IMR-90 (cell line): Measurements from ENCODE around the gene NAA80. TPM values are rescaled to one million over a fixed set of nuclear protein-coding genes. Genes with fewer than 3 reads are reported as not detected.

Experiments
- ATAC-seq: fragments of 200-7000 bp; cut with Tn5 transposase; 2 replicates; pipeline ENCODE4 v1.9.1; 2020; ENCODE audit warnings: low read depth, mild to moderate bottlenecking, moderate library complexity
- BruUV-seq: library from RNA; stranded (reverse); fragments of 400-500 nt; replicated peaks from 2 replicates; lab custom pipeline; 2021; lab: Mats Ljungman, UMichigan
- CTCF ChIA-PET: fragments of 300-600 bp; formaldehyde crosslinking; extraction: SDS; loops from one replicate; lab custom pipeline; 2021; ENCODE audit warnings: antibody characterized with exemption; lab: Yijun Ruan, JAX
- POLR2A ChIA-PET: fragments of 300-600 bp; sonication (Branson Sonifier 250); formaldehyde crosslinking; loops from one replicate; lab custom pipeline; 2022; ENCODE audit warnings: antibody characterized with exemption; ENCODE audit not compliant: unreplicated experiment; lab: Charles Lee
- DNase-seq: peaks from one replicate; pipeline ENCODE4 v3.0.0; 2013
- H2AFZ ChIP-seq: replicated peaks from 2 replicates; pipeline ENCODE3; 2013; ENCODE audit warnings: low read length, mild to moderate bottlenecking; ENCODE audit not compliant: poor library complexity
- H2AK5ac ChIP-seq: 2 replicates; pipeline ENCODE4 v1.6.1; 2013; ENCODE audit warnings: low read depth, low read length, inconsistent platforms
- H2AK9ac ChIP-seq: replicated peaks from 2 replicates; pipeline ENCODE3; 2013; ENCODE audit warnings: mild to moderate bottlenecking, low read depth, low read length, moderate library complexity; ENCODE audit not compliant: poor library complexity
- H2BK120ac ChIP-seq: 2 replicates; pipeline ENCODE4 v1.6.1; 2013; ENCODE audit warnings: low read depth, low read length, inconsistent platforms
- H2BK15ac ChIP-seq: 3 replicates; pipeline ENCODE4 v1.6.1; 2013; ENCODE audit warnings: low read depth, low read length, inconsistent platforms
- H2BK20ac ChIP-seq: 2 replicates; pipeline ENCODE4 v1.6.1; 2013; ENCODE audit warnings: low read depth, mild to moderate bottlenecking, inconsistent platforms, low read length, moderate library complexity
- H2BK5ac ChIP-seq: 2 replicates; pipeline ENCODE4 v1.6.1; 2013; ENCODE audit warnings: mild to moderate bottlenecking, low read depth, low read length, inconsistent platforms; ENCODE audit not compliant: poor library complexity, severe bottlenecking
- H3K14ac ChIP-seq: replicated peaks from 2 replicates; pipeline ENCODE4 v1.6.1; 2013; ENCODE audit warnings: low read depth, low read length, inconsistent platforms
- H3K18ac ChIP-seq: 2 replicates; pipeline ENCODE4 v1.6.1; 2013; ENCODE audit warnings: low read depth, low read length, control low read depth
- H3K23ac ChIP-seq: 2 replicates; pipeline ENCODE4 v1.6.1; 2013; ENCODE audit warnings: low read depth, low read length, inconsistent platforms
- H3K27ac ChIP-seq: 2 replicates; pipeline ENCODE4 v1.5.1; 2013; ENCODE audit warnings: mild to moderate bottlenecking, control low read depth, low read length; ENCODE audit not compliant: insufficient read depth
- H3K27me3 ChIP-seq: 2 replicates; pipeline ENCODE4 v1.6.1; 2013; ENCODE audit warnings: low read length; ENCODE audit not compliant: control insufficient read depth, insufficient read depth
- H3K36me3 ChIP-seq: 2 replicates; pipeline ENCODE4 v1.6.1; 2013; ENCODE audit warnings: low read length, mixed read lengths; ENCODE audit not compliant: control insufficient read depth, insufficient read depth
- H3K4ac ChIP-seq: 2 replicates; pipeline ENCODE4 v1.6.1; 2013; ENCODE audit warnings: low read depth, low read length, inconsistent platforms
- H3K4me1 ChIP-seq: 2 replicates; pipeline ENCODE4 v1.6.1; 2013; ENCODE audit warnings: low read length, mixed read lengths; ENCODE audit not compliant: control insufficient read depth, insufficient read depth
- H3K4me2 ChIP-seq: 2 replicates; pipeline ENCODE4 v1.6.1; 2013; ENCODE audit warnings: low read depth, mild to moderate bottlenecking, control low read depth, low read length, moderate library complexity
- H3K4me3 ChIP-seq: 2 replicates; pipeline ENCODE4 v1.5.1; 2013; ENCODE audit warnings: low read depth, mild to moderate bottlenecking, control low read depth, low read length, moderate library complexity; ENCODE audit not compliant: insufficient read depth
- H3K56ac ChIP-seq: 2 replicates; pipeline ENCODE4 v1.6.1; 2013; ENCODE audit warnings: low read length, inconsistent platforms; ENCODE audit not compliant: insufficient read depth; ENCODE audit errors: extremely low read depth
- H3K79me1 ChIP-seq, 2 experiments: 2 replicates each; pipeline ENCODE4 v1.6.1; 2013; ENCODE audit warnings: low read length in 2 of 2, inconsistent platforms in 1 of 2, low read depth in 1 of 2
- H3K9ac ChIP-seq: 2 replicates; pipeline ENCODE4 v1.6.1; 2013; ENCODE audit warnings: low read depth, low read length, control low read depth
- H3K9me1 ChIP-seq: 2 replicates; pipeline ENCODE4 v1.6.1; 2013; ENCODE audit warnings: low read length, inconsistent platforms; ENCODE audit not compliant: insufficient read depth
- H3K9me3 ChIP-seq: 2 replicates; pipeline ENCODE4 v1.6.1; 2013; ENCODE audit warnings: low read length; ENCODE audit not compliant: control insufficient read depth, insufficient read depth
- H4K20me1 ChIP-seq: 2 replicates; pipeline ENCODE4 v1.6.1; 2013; ENCODE audit warnings: low read length, inconsistent platforms; ENCODE audit not compliant: insufficient read depth
- H4K5ac ChIP-seq: 2 replicates; pipeline ENCODE4 v1.6.1; 2013; ENCODE audit warnings: mild to moderate bottlenecking, low read depth, low read length, control low read depth
- H4K8ac ChIP-seq, 2 experiments: 2 replicates each; pipeline ENCODE4 v1.6.1; 2013; ENCODE audit warnings: low read depth in 2 of 2, low read length in 2 of 2, control low read depth in 1 of 2, inconsistent platforms in 1 of 2
- H4K91ac ChIP-seq: 2 replicates; pipeline ENCODE4 v1.6.1; 2013; ENCODE audit warnings: low read depth, low read length, inconsistent platforms; ENCODE audit not compliant: insufficient read depth
- BHLHE40 ChIP-seq: fragments of 150-350 bp; IDR thresholded peaks from 2 replicates; pipeline ENCODE4 v1.6.1; 2016; ENCODE audit warnings: mild to moderate bottlenecking, low read depth, low read length
- CEBPB ChIP-seq: IDR thresholded peaks from 2 replicates; pipeline ENCODE4 v1.6.1; 2012; ENCODE audit warnings: low read depth, low read length, improper control_type of control experiment
- ELK1 ChIP-seq: fragments of 150-350 bp; IDR thresholded peaks from 2 replicates; pipeline ENCODE4 v1.6.1; 2016; ENCODE audit warnings: low read depth, mild to moderate bottlenecking, low read length, moderate library complexity, borderline replicate concordance
- FOS ChIP-seq: fragments of 150-350 bp; IDR thresholded peaks from 2 replicates; pipeline ENCODE4 v1.6.1; 2016; ENCODE audit warnings: low read depth, low read length
- MAFK ChIP-seq: IDR thresholded peaks from 2 replicates; pipeline ENCODE4 v1.6.1; 2012; ENCODE audit warnings: low read depth, low read length, improper control_type of control experiment
- MAZ ChIP-seq: IDR thresholded peaks from 2 replicates; pipeline ENCODE4 v1.6.1; 2012; ENCODE audit warnings: low read depth, mild to moderate bottlenecking, low read length, improper control_type of control experiment, moderate library complexity, borderline replicate concordance
- RCOR1 ChIP-seq: IDR thresholded peaks from 2 replicates; pipeline ENCODE4 v1.6.1; 2012; ENCODE audit warnings: mild to moderate bottlenecking, low read length, improper control_type of control experiment; ENCODE audit not compliant: insufficient replicate concordance
- RFX5 ChIP-seq: IDR thresholded peaks from 2 replicates; pipeline ENCODE4 v1.8.0; 2012; ENCODE audit warnings: low read depth, mild to moderate bottlenecking, low read length, moderate library complexity
- WGBS, 2 experiments: methylation state at CpG; one replicate each; pipeline versions ENCODE4 v1.1.5 to v1.1.7; 2013; ENCODE audit warnings: missing lambda C conversion rate in 2 of 2; ENCODE audit not compliant: insufficient read length in 1 of 2; ENCODE audit errors: extremely low coverage in 2 of 2; 5-methylcytosine and 5-hydroxymethylcytosine counted together
- dilution Hi-C: fragments of 300-500 bp; cut with HindIII; formaldehyde crosslinking; loops from one replicate; pipeline ENCODE4 v1.14.3; 2018; ENCODE audit warnings: low sequenced_read_pairs; ENCODE audit not compliant: unreplicated experiment
- in situ Hi-C: fragments of 300-500 bp; cut with MboI; formaldehyde crosslinking; loops from 3 replicates; pipeline ENCODE4 v1.14.3; 2019; ENCODE audit warnings: low sequenced_read_pairs, inconsistent platforms, mixed read lengths
- intact Hi-C: fragments of 100-400 bp; cut with micrococcal nuclease; formaldehyde crosslinking; loops from 2 replicates; pipeline ENCODE4 v1.10.0; 2022
- polyA plus RNA-seq, 3 experiments: library from polyadenylated mRNA; depleted of rRNA; stranded (reverse); fragments of >200 nt; gene quantifications; 2 replicates each; pipeline ENCODE4 v1.2.3, GENCODE V29; 2012; ENCODE audit warnings: low replicate concordance in 1 of 3
- total RNA-seq: library from RNA; depleted of rRNA; stranded (reverse); fragments of >200 nt; gene quantifications from 2 replicates; pipeline ENCODE4 v1.2.3, GENCODE V29; 2012

Gene NAA80
- total and polyA plus RNA-seq, 2 of the 4 experiments (the other 2 are of a cell fraction), result 5.0 to 14.4 TPM

DNA sequence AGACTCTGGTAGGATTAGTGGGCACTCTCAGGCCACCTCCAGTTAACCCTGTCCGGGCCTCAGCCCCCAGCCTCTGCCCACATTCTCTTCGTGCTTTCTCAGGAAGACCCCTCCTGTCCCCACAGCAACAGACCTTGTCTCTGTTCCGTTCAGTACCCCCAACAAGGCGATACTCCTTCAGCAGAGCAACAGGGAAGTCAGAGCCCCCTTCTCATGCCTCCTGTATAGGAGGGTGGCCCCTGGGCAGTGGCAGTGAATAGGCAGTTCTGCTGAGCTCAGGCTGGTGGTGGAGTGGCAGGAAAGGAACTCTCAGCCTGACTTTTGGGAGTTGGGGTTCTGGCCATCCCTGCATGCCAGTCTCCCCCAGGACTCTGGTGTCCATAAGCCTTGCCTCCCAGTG, 29.7 kb downstream of the NAA80 start:
- H3K4me1 ChIP-seq, result peaks cover 58% of the 10 kb centered on the region
- BruUV-seq, result no TSS peak
- no peak overlapping the region for H3K56ac ChIP-seq
- peak overlapping the region; percentile 71 for H2AFZ ChIP-seq
- ChIA-PET CTCF (interaction anchor here (1.0 to 2.2 kb wide), 3 partner anchors 9 to 43 kb away, joined by 4 to 7 read pairs (median 4); no protein-coding TSS in a partner anchor), POLR2A (no interaction called here)
- intact Hi-C loops, result no loop called here
- TF ChIP-seq RCOR1, result no peak
- no peak for TF ChIP-seq FOS
- no peak for TF ChIP-seq MAFK
- TF ChIP-seq BHLHE40, result no peak
- no peak for TF ChIP-seq MAZ
- no peak for TF ChIP-seq ELK1
- TF ChIP-seq RFX5, result no peak
- TF ChIP-seq CEBPB, result no peak
- in situ Hi-C loops, result no loop called here
- peak overlapping the region; percentile 88 for H2BK20ac ChIP-seq
- DNase-seq, result no peak
- peak overlapping the region; percentile 68 for H3K18ac ChIP-seq
- peak overlapping the region; percentile 77 for H3K9ac ChIP-seq
- peak overlapping the region; percentile 56 to 94; a peak in 3 of 4 replicates for H4K8ac ChIP-seq
- H3K14ac ChIP-seq, result peak overlapping the region; percentile 92
- ATAC-seq, result no peak
- H3K4me3 ChIP-seq, result peak overlapping the region; percentile 23
- peaks cover 39% of the 10 kb centered on the region for H3K9me1 ChIP-seq
- peak overlapping the region; percentile 85 for H3K23ac ChIP-seq
- H2BK15ac ChIP-seq, result peak overlapping the region; percentile 67; the same call in 2 of the 3 replicates
- H2BK120ac ChIP-seq, result peak overlapping the region; percentile 95
- WGBS, 2 experiments, result 50% methylated on average over 2 of the region's 4 CpGs; no CpG with 5 or more reads in 1 of the 2 experiments
- H3K27me3 ChIP-seq, result no peaks in the 10 kb centered on the region
- H3K4me2 ChIP-seq, result peak overlapping the region; percentile 71
- H4K91ac ChIP-seq, result peak overlapping the region; percentile 91
- peak overlapping the region; percentile 98 for H3K4ac ChIP-seq
- H3K27ac ChIP-seq, result peak overlapping the region; percentile 80
- no peaks in the 10 kb centered on the region for H4K20me1 ChIP-seq
- H2AK9ac ChIP-seq, result peak overlapping the region; percentile 95
- dilution Hi-C loops, result no loop called here
- peaks cover 3 to 45% of the 10 kb centered on the region in 2 experiments; a peak in 3 of 4 replicates for H3K79me1 ChIP-seq
- no peaks in the 10 kb centered on the region for H3K9me3 ChIP-seq
- H2AK5ac ChIP-seq, result peak overlapping the region; percentile 98
- H4K5ac ChIP-seq, result peak overlapping the region; percentile 79
- peak overlapping the region; percentile 83 for H2BK5ac ChIP-seq
- H3K36me3 ChIP-seq, result peaks cover 4% of the 10 kb centered on the region; the same call in 1 of the 2 replicates
